GM23338 (cell line): ENCODE data around the gene BCL2L15.

ENCODE experiments used
- CREB1 ChIP-seq: fragments of 250-450 bp; sonication (Bioruptor Pico); IDR thresholded peaks from 2 replicates; pipeline ENCODE4 v1.5.0; 2020; ENCODE audit warnings: low read depth, mild to moderate bottlenecking, moderate library complexity
- EZH2 ChIP-seq: fragments of 200-600 bp; sonication (generic); IDR thresholded peaks from one replicate; pipeline ENCODE4 v1.8.0; 2017; ENCODE audit warnings: antibody characterized with exemption, mild to moderate bottlenecking, low read depth; ENCODE audit not compliant: unreplicated experiment
- JUNB ChIP-seq: IDR thresholded peaks from one replicate; pipeline ENCODE4 v1.6.1; 2016; ENCODE audit warnings: antibody characterized with exemption; ENCODE audit not compliant: unreplicated experiment
- POLR2AphosphoS5 ChIP-seq: IDR thresholded peaks from 2 replicates; pipeline ENCODE4 v1.6.1; 2016; ENCODE audit warnings: antibody characterized with exemption, low read depth
- STAT1 ChIP-seq: IDR thresholded peaks from one replicate; pipeline ENCODE4 v1.6.1; 2016; ENCODE audit warnings: antibody characterized with exemption; ENCODE audit not compliant: unreplicated experiment
- TF ChIP-seq, protein P1 (sequence below), 2 experiments: fragments of 200-600 bp in 1 of 2; sonication (generic) in 1 of 2; conservative IDR thresholded peaks; 2 replicates each; pipeline versions ENCODE4 v1.5.1 to v1.6.1; 2016 to 2017; ENCODE audit warnings: antibody characterized with exemption in 2 of 2, low read depth in 2 of 2, mild to moderate bottlenecking in 2 of 2, moderate library complexity in 1 of 2

DNA sequence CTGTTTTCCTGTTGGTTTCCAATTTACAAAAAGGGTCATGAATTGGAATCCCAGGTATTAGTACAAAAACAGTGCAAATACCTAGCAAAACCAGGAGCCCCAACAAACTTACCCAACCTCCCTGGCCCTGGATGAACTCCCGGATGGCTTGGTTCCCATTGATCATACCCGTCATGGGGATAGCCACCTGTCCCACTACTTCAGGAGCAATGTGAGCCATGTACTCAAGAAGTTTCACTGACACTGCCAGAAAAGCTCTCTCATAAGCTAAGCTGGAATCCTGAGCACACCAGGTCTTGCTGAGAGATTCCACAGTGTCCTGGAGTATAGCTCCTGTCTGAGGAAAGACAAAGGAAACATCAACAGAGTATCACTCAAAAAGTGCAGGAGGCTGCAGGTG is 5.7 kb downstream of the BCL2L15 start:
- TF ChIP-seq POLR2AphosphoS5 (no peak), JUNB (no peak), CREB1 (no peak), STAT1 (no peak), EZH2 (no peak)
- TF ChIP-seq, protein P1, sequence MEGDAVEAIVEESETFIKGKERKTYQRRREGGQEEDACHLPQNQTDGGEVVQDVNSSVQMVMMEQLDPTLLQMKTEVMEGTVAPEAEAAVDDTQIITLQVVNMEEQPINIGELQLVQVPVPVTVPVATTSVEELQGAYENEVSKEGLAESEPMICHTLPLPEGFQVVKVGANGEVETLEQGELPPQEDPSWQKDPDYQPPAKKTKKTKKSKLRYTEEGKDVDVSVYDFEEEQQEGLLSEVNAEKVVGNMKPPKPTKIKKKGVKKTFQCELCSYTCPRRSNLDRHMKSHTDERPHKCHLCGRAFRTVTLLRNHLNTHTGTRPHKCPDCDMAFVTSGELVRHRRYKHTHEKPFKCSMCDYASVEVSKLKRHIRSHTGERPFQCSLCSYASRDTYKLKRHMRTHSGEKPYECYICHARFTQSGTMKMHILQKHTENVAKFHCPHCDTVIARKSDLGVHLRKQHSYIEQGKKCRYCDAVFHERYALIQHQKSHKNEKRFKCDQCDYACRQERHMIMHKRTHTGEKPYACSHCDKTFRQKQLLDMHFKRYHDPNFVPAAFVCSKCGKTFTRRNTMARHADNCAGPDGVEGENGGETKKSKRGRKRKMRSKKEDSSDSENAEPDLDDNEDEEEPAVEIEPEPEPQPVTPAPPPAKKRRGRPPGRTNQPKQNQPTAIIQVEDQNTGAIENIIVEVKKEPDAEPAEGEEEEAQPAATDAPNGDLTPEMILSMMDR (conservative IDR thresholded peaks at IDR 0.05; ENCODE audit: low read depth in 2 of 2) = no peak
